Stimulated activated CD4-positive, alpha-beta T cell treated with anti-CD3 and anti-CD28 coated beads, Interleukin-12 subunit alpha, Interleukin-12 subunit beta, amount 100 ng/mL, for 48 hours (primary cell): ENCODE results near the gene OPN1LW.
"Not testable (repeated sequence)": the region's sequence is repeated elsewhere in the genome, so short reads cannot be mapped to it uniquely, and the experiment has no call there.

Experiments used
- DNase-seq, 3 donors: peaks; one replicate each; pipeline ENCODE4 v3.0.0-alpha.2; 2020; ENCODE audit warnings: low read depth in 2 of 3, low spot score in 1 of 3

OPN1LW gene

GRCh38 chrX:154132366-154132765 is 11.7 kb upstream of the OPN1LW start:
- no peak for DNase-seq

DNA sequence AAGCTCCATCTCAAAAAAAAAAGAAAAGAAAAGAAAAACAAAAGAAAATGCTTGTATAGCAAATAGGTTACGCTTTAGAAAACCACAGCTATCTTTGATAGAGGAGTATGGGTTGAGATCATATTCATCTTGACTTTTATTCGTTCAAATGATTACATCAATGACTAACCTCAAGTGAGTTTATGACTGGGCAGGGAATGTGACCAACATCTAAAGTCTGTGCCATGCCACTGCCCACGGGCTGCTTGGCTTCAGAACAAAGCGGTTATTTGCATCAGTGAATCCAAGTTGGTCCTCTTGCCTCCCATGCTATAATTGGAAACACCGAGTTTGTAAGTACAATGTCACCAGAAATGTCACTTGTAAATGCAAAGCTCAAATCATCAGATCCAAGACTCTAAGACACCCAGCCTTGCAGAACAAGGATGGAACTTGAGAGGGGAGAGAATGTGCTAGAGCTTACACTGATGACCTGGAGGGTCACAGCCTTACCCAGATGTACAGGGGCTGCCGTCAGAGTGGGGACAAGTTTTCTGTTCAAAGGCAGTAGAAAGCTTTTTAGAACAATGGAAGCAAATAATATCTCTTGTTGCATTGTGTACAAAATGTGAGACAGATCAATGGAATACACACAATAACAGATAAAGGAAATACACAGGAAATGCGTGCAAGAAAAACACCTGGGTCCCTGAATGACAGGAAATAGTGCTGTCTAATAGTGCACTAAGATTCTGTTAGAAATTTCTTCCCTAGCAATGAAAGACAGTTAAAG is 8.4 kb upstream of the OPN1LW start:
- no peak for DNase-seq

DNA sequence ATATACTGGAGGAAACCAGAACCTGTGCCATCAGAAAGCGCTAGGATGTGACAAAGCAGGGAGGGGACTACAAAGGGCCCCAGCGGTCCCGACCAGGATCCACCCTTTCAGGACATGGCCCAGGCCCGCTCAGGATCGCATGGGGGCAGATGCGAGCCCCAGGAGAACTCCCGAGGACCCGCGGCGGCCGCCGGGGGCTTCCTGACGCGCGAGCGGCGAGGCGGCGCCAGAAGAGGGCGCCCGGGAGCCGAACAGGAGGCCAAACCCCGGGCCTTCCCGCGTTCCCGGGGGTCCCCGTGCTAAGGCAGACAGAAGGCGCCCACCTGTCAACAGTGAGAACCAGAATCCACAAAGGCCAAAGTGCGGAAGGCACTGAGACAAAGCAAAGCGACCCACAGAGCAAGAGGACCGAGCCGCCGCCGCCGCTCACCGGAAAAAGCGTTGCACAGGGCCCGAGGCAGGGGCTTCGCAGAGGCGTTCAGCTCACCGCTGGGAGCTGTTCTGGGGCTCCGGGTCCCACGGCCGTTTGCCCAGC is 7.3 kb upstream of the OPN1LW start:
- peak; percentile 35 to 49 (median 36) for DNase-seq

DNA sequence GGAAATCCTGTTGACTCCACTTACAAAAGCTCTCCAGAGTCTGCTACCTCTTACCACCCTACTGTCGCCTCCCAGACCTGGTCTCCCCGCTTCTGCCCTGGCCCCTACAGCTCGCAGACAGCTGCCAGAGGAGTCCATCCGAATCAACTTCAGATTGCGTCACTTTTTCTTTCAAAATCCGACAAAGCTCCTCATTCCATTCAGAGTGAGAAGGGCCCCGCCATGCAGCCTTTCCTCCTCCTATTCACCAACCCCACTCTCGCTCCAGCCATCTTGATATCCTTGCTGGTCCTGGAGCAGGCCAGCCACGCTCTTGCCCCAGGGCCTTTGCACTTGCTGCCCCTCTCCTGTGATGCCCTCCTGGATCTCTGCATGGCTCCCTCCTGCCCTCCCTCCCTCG is 5.2 kb upstream of the OPN1LW start:
- DNase-seq = no peak

DNA sequence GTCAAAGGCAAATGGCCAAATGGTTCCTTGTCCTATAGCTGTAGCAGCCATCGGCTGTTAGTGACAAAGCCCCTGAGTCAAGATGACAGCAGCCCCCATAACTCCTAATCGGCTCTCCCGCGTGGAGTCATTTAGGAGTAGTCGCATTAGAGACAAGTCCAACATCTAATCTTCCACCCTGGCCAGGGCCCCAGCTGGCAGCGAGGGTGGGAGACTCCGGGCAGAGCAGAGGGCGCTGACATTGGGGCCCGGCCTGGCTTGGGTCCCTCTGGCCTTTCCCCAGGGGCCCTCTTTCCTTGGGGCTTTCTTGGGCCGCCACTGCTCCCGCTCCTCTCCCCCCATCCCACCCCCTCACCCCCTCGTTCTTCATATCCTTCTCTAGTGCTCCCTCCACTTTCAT is 3.8 kb upstream of the OPN1LW start:
- no peak for DNase-seq

DNA sequence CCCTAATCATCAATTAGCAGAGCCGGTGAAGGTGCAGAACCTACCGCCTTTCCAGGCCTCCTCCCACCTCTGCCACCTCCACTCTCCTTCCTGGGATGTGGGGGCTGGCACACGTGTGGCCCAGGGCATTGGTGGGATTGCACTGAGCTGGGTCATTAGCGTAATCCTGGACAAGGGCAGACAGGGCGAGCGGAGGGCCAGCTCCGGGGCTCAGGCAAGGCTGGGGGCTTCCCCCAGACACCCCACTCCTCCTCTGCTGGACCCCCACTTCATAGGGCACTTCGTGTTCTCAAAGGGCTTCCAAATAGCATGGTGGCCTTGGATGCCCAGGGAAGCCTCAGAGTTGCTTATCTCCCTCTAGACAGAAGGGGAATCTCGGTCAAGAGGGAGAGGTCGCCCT is 3.3 kb upstream of the OPN1LW start:
- DNase-seq = no peak

- DNase-seq = no peak
These were observed 1.7 kb upstream of the OPN1LW start for GRCh38 chrX:154142386-154142785.

- no peak for DNase-seq
These were observed 895 bp upstream of the OPN1LW start for GRCh38 chrX:154142950-154143745.

DNA sequence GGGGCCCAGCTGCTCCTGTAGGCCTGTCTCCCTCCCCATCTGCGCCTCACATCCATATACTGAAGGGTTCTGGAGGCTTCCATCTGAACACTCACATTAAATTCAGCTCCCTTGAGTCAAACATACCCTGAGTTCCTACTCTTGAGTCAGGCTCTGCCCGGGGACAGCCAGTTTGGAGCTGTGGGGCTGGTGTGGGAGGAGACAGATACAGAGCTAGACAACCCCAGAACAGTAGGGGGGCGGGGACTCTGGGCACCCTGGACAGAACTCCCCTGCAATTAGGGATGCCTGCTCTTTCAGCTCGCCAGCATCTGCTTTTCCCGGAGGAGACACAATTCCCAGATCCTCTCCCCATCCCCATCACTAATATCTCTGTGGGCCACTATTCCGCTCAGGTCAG is 7.0 kb downstream of the OPN1LW start:
- not testable (repeated sequence) for DNase-seq

GRCh38 chrX:154156221-154156620 is 12.2 kb downstream of the OPN1LW start:
- DNase-seq = not testable (repeated sequence)

DNA sequence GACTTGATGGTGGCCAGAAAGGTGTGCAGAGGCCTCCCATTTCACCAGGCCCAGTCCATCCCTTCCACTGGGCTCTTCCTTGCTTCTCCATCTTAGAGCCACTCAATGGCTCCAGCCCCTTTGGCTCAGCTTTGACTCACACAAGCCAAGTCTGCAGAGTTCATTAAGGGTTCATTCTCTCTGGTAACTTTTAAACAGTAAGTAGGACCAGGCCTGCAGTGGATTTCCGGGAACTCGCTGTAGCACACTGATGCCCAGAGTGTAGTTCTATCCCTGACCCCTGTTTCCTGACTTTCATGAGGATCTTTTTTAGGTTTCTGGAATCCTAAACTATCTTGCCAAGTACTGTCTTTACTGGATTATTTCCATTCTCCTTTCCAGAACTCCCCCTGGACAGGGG is 13.2 kb downstream of the OPN1LW start:
- not testable (repeated sequence) for DNase-seq

DNA sequence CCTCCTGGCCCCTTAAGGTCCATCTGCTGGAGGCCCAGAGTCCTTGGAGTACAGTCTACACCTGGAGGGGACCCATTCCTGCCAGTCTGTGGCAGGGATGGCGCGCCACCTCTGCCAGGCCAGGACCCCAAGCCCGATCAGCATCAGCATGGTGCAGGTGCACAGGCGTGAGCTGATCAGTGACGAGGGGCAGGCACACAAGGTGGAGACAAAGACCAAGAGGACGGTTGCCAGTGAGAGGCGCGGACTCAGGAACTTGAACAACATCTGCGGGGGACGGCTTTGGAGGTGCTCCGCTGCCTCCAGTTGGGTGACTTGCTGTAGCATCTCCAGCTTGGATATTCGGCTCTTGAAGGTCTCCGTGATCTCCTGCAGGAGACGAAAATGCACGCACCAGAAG is 15.3 kb downstream of the OPN1LW start:
- DNase-seq = not testable (repeated sequence)

GRCh38 chrX:154164902-154165301 is 20.9 kb downstream of the OPN1LW start:
- not testable (repeated sequence) for DNase-seq

- DNase-seq = not testable (repeated sequence)
These were observed 24.3 kb downstream of the OPN1LW start for GRCh38 chrX:154168384-154168783.

DNA sequence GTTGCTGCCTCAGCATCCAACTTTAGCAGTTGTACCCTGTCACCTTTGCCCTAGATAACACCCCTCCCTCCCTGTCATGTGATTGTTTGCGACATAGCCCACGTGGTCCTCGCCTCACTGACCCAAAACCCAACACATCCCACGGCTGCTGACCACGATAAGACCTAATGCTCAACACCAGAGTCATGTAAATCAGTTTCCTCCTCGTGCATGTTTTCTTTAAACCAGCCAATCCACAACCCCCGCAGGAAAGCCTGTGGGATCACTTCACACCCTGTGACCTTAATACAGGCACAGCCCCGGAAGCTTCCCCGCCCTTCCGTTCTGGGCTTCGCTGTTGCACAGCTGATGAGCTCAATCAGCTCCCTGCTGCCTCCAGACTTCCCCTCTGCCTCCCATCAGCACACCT is 28.5 kb downstream of the OPN1LW start:
- not testable (repeated sequence) for DNase-seq

DNA sequence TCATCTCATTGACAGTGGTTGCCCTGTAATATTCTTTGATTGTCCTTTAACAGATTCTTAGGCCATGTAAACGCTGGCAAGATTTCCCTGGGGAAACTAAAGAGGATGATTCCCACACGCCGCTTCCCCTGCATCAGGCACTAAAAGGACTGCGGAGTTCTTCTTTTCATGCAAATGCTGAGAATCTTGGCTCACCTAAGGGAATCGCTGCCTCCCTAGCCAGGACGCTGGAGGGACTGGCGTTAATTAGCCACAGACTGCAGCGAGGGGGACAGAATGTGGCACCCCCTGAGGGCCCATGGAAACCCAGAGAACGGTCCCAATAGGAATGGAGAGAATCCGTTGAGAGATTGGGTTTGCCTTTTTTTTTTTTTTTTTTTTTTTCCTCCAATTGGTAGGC is 30.3 kb downstream of the OPN1LW start:
- not testable (repeated sequence) for DNase-seq

- DNase-seq = not testable (repeated sequence)
These were observed 38.3 kb downstream of the OPN1LW start, which contains the start of gene OPN1MW for GRCh38 chrX:154182296-154182695. TSS of gene OPN1MW (plus strand) at chrX:154182596. CDS start at chrX:154182678, 82 bp downstream.

GRCh38 chrX:154183794-154184193 is 39.8 kb downstream of the OPN1LW start:
- not testable (repeated sequence) for DNase-seq

DNA sequence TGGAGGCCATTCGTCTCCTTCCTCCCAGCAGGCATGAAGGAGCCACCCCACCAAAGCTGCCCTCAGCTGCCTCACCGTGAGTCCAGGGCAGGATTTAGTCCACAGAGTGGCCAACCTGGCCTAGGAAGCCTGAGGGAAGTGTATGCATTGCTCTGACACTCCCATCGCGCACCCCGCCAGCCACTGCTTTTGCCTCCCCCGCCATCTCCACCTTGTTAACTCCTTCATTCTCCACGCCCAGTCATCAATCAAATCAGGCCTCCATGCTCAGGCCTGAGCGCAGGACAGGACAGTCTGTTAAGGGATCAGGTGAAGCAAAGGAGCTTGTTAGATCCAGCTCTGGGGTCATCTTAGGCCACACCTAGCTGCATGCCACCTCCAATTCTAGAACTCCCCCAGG is 48.8 kb downstream of the OPN1LW start:
- not testable (repeated sequence) for DNase-seq

GRCh38 chrX:154194316-154194715 is 50.3 kb downstream of the OPN1LW start:
- DNase-seq = not testable (repeated sequence)

DNA sequence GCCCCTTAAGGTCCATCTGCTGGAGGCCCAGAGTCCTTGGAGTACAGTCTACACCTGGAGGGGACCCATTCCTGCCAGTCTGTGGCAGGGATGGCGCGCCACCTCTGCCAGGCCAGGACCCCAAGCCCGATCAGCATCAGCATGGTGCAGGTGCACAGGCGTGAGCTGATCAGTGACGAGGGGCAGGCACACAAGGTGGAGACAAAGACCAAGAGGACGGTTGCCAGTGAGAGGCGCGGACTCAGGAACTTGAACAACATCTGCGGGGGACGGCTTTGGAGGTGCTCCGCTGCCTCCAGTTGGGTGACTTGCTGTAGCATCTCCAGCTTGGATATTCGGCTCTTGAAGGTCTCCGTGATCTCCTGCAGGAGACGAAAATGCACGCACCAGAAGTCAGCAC is 52.4 kb downstream of the OPN1LW start:
- DNase-seq = not testable (repeated sequence)
